DOHH2 (cell line): ENCODE data around the gene KIF21A.

Experiments
- H3F3A ChIP-seq: fragments of 200-600 bp; sonication (generic), shearing (Covaris generic); 2 replicates; pipeline ENCODE4 v1.6.0; 2016; ENCODE audit warnings: antibody characterized with exemption, mild to moderate bottlenecking; ENCODE audit not compliant: control insufficient read depth, insufficient read depth
- H3K27ac ChIP-seq: fragments of 200-600 bp; sonication (generic); 2 replicates; pipeline ENCODE4 v1.5.1; 2014; ENCODE audit warnings: low read depth, mild to moderate bottlenecking, low read length, moderate library complexity
- H3K27me3 ChIP-seq: fragments of 200-600 bp; sonication (generic); 2 replicates; pipeline ENCODE4 v1.6.1; 2014; ENCODE audit warnings: mild to moderate bottlenecking, low read length, mixed read lengths; ENCODE audit not compliant: control insufficient read depth
- H3K36me3 ChIP-seq: fragments of 200-600 bp; sonication (generic); 2 replicates; pipeline ENCODE4 v1.6.1; 2014; ENCODE audit warnings: mild to moderate bottlenecking, low read length, moderate library complexity, mixed read lengths; ENCODE audit not compliant: control insufficient read depth
- H3K4me1 ChIP-seq: fragments of 200-600 bp; sonication (generic); 2 replicates; pipeline ENCODE4 v1.6.1; 2014; ENCODE audit warnings: mild to moderate bottlenecking, low read length, mixed read lengths; ENCODE audit not compliant: control insufficient read depth
- H3K4me2 ChIP-seq: fragments of 200-600 bp; sonication (generic); 2 replicates; pipeline ENCODE4 v1.6.0; 2014; ENCODE audit warnings: mild to moderate bottlenecking, low read length, moderate library complexity
- H3K4me3 ChIP-seq: fragments of 200-600 bp; sonication (generic); 2 replicates; pipeline ENCODE4 v1.5.1; 2014; ENCODE audit warnings: mild to moderate bottlenecking, low read length, mixed read lengths
- H3K79me2 ChIP-seq: fragments of 200-600 bp; sonication (generic); 2 replicates; pipeline ENCODE4 v1.6.1; 2014; ENCODE audit warnings: mild to moderate bottlenecking, low read length, mixed read lengths; ENCODE audit not compliant: control insufficient read depth
- H3K9me2 ChIP-seq: fragments of 200-600 bp; sonication (generic); replicated peaks from 2 replicates; pipeline ENCODE4 v1.6.1; 2014; ENCODE audit warnings: mild to moderate bottlenecking, low read length, mixed read lengths; ENCODE audit not compliant: control insufficient read depth
- H3K9me3 ChIP-seq: fragments of 200-600 bp; sonication (generic); 2 replicates; pipeline ENCODE4 v1.6.1; 2014; ENCODE audit warnings: antibody characterized with exemption, low read length, mixed read lengths; ENCODE audit not compliant: control insufficient read depth, insufficient read depth
- H4K20me1 ChIP-seq: fragments of 200-600 bp; sonication (generic); 2 replicates; pipeline ENCODE4 v1.6.0; 2014; ENCODE audit warnings: low read depth, mild to moderate bottlenecking, antibody characterized with exemption, low read length, moderate library complexity; ENCODE audit not compliant: control insufficient read depth, insufficient read depth
- CTCF ChIP-seq: fragments of 200-600 bp; sonication (generic); IDR thresholded peaks from one replicate; pipeline ENCODE4 v1.5.1; 2014; ENCODE audit warnings: antibody characterized with exemption, mild to moderate bottlenecking, low read depth, low read length; ENCODE audit not compliant: poor library complexity, severe bottlenecking
- EZH2phosphoT487 ChIP-seq: fragments of 200-600 bp; sonication (generic); IDR thresholded peaks from 2 replicates; pipeline ENCODE4 v1.6.1; 2017; ENCODE audit warnings: borderline replicate concordance, mild to moderate bottlenecking, antibody characterized with exemption, low read length, moderate library complexity, mixed read lengths

The KIF21A gene

GRCh38 chr12:39341179-39341578, 101.7 kb downstream of the KIF21A start:
- no peak overlapping the region for H3K4me3 ChIP-seq
- no peaks in the 10 kb centered on the region for H3K4me1 ChIP-seq
- H3K27me3 ChIP-seq, result no peaks in the 10 kb centered on the region
- H3F3A ChIP-seq, result no peaks in the 10 kb centered on the region
- H3K36me3 ChIP-seq, result no peaks in the 10 kb centered on the region
- no peaks in the 10 kb centered on the region for H3K9me3 ChIP-seq
- H4K20me1 ChIP-seq, result no peaks in the 10 kb centered on the region
- no peaks in the 10 kb centered on the region for H3K79me2 ChIP-seq
- TF ChIP-seq CTCF (no peak), EZH2phosphoT487 (no peak)
- no peak overlapping the region for H3K4me2 ChIP-seq
- no peaks in the 10 kb centered on the region for H3K9me2 ChIP-seq
- no peak overlapping the region for H3K27ac ChIP-seq

- no peaks in the 10 kb centered on the region for H3K36me3 ChIP-seq
- no peaks in the 10 kb centered on the region for H3K79me2 ChIP-seq
- H3K27me3 ChIP-seq, result no peaks in the 10 kb centered on the region
- no peaks in the 10 kb centered on the region for H4K20me1 ChIP-seq
- no peak overlapping the region for H3K4me3 ChIP-seq
- H3K9me3 ChIP-seq, result no peaks in the 10 kb centered on the region
- H3K9me2 ChIP-seq, result no peaks in the 10 kb centered on the region
- no peak overlapping the region for H3K27ac ChIP-seq
- no peaks in the 10 kb centered on the region for H3F3A ChIP-seq
- H3K4me2 ChIP-seq, result no peak overlapping the region
- TF ChIP-seq EZH2phosphoT487 (no peak), CTCF (no peak)
- H3K4me1 ChIP-seq, result no peaks in the 10 kb centered on the region
These were observed 110.2 kb downstream of the KIF21A start for GRCh38 chr12:39332661-39333175.

GRCh38 chr12:39331539-39332261, 111.2 kb downstream of the KIF21A start:
- Histone ChIP-seq H3K4me1 (no peaks in the 10 kb centered on the region), H3K36me3 (no peaks in the 10 kb centered on the region), H3K9me2 (no peaks in the 10 kb centered on the region), H4K20me1 (no peaks in the 10 kb centered on the region), H3F3A (no peaks in the 10 kb centered on the region), H3K4me3 (no peak overlapping the region), H3K27me3 (no peaks in the 10 kb centered on the region), H3K27ac (no peak overlapping the region), H3K9me3 (no peaks in the 10 kb centered on the region), H3K4me2 (no peak overlapping the region), H3K79me2 (no peaks in the 10 kb centered on the region)
- TF ChIP-seq CTCF (no peak), EZH2phosphoT487 (no peak)
